Measurements from ENCODE around the gene ZNF624.
"Not testable (repeated sequence)": the region's sequence is repeated elsewhere in the genome, so short reads cannot be mapped to it uniquely, and the experiment has no call there.

ZNF624 gene

GRCh38 chr17:16666553-16666906, 12.9 kb upstream of the ZNF624 start:
- WGBS, 2 experiments: 72 to 79% methylated on average over 24 of the region's 24 CpGs
- H3K36me3 ChIP-seq (ENCODE audit: control insufficient read depth, insufficient read depth, low read length); H3K27me3 ChIP-seq (ENCODE audit: control insufficient read depth, insufficient read depth, low read length, poor library complexity, severe bottlenecking); H3K4me1 ChIP-seq (ENCODE audit: control insufficient read depth, insufficient read depth, low read length); H3K27ac ChIP-seq (ENCODE audit: insufficient read depth, low read depth, low read length, poor library complexity, severe bottlenecking); H3K9me3 ChIP-seq (ENCODE audit: control insufficient read depth, low read length): not testable (repeated sequence)
- peak overlapping the region; percentile 35 for H3K4me3 ChIP-seq (ENCODE audit: insufficient read depth, low read depth, low read length)

GRCh38 chr17:16662936-16663335, 9.3 kb upstream of the ZNF624 start:
- H3K36me3 ChIP-seq (ENCODE audit: control insufficient read depth, insufficient read depth, low read length): no peaks in the 10 kb centered on the region
- WGBS, 2 experiments: 85 to 100% methylated on average over 1 of the region's 1 CpG
- H3K4me3 ChIP-seq (ENCODE audit: insufficient read depth, low read depth, low read length): no peak overlapping the region
- no peaks in the 10 kb centered on the region for H3K9me3 ChIP-seq (ENCODE audit: control insufficient read depth, low read length)
- peaks cover 9% of the 10 kb centered on the region for H3K27me3 ChIP-seq (ENCODE audit: control insufficient read depth, insufficient read depth, low read length, poor library complexity, severe bottlenecking)
- no peaks in the 10 kb centered on the region for H3K4me1 ChIP-seq (ENCODE audit: control insufficient read depth, insufficient read depth, low read length)
- no peak overlapping the region for H3K27ac ChIP-seq (ENCODE audit: insufficient read depth, low read depth, low read length, poor library complexity, severe bottlenecking)

GRCh38 chr17:16661217-16661616, 7.6 kb upstream of the ZNF624 start:
- H3K4me1 ChIP-seq (ENCODE audit: control insufficient read depth, insufficient read depth, low read length): no peaks in the 10 kb centered on the region
- no peak overlapping the region for H3K4me3 ChIP-seq (ENCODE audit: insufficient read depth, low read depth, low read length)
- H3K36me3 ChIP-seq (ENCODE audit: control insufficient read depth, insufficient read depth, low read length): no peaks in the 10 kb centered on the region
- H3K9me3 ChIP-seq (ENCODE audit: control insufficient read depth, low read length): no peaks in the 10 kb centered on the region
- no peaks in the 10 kb centered on the region for H3K27me3 ChIP-seq (ENCODE audit: control insufficient read depth, insufficient read depth, low read length, poor library complexity, severe bottlenecking)
- no peak overlapping the region for H3K27ac ChIP-seq (ENCODE audit: insufficient read depth, low read depth, low read length, poor library complexity, severe bottlenecking)

GRCh38 chr17:16652847-16653366, 743 bp downstream of the ZNF624 start:
- WGBS, 2 experiments: 33 to 44% methylated on average over 8 of the region's 8 CpGs
- Histone ChIP-seq H3K27ac (ENCODE audit: insufficient read depth, low read depth, low read length, poor library complexity, severe bottlenecking) (peak overlapping the region; percentile 73), H3K9me3 (ENCODE audit: control insufficient read depth, low read length) (no peaks in the 10 kb centered on the region), H3K36me3 (ENCODE audit: control insufficient read depth, insufficient read depth, low read length) (no peaks in the 10 kb centered on the region), H3K27me3 (ENCODE audit: control insufficient read depth, insufficient read depth, low read length, poor library complexity, severe bottlenecking) (no peaks in the 10 kb centered on the region), H3K4me1 (ENCODE audit: control insufficient read depth, insufficient read depth, low read length) (peaks cover 4% of the 10 kb centered on the region), H3K4me3 (ENCODE audit: insufficient read depth, low read depth, low read length) (peak overlapping the region; percentile 45)

- H3K4me1 ChIP-seq (ENCODE audit: control insufficient read depth, insufficient read depth, low read length): peaks cover 4% of the 10 kb centered on the region
- H3K4me3 ChIP-seq (ENCODE audit: insufficient read depth, low read depth, low read length): no peak overlapping the region
- no peaks in the 10 kb centered on the region for H3K9me3 ChIP-seq (ENCODE audit: control insufficient read depth, low read length)
- H3K27ac ChIP-seq (ENCODE audit: insufficient read depth, low read depth, low read length, poor library complexity, severe bottlenecking): no peak overlapping the region
- H3K27me3 ChIP-seq (ENCODE audit: control insufficient read depth, insufficient read depth, low read length, poor library complexity, severe bottlenecking): no peaks in the 10 kb centered on the region
- WGBS, 2 experiments: 94 to 96% methylated on average over 3 of the region's 4 CpGs
- H3K36me3 ChIP-seq (ENCODE audit: control insufficient read depth, insufficient read depth, low read length): no peaks in the 10 kb centered on the region
Measured at GRCh38 chr17:16652252-16652651, 1.4 kb downstream of the ZNF624 start.

- no peaks in the 10 kb centered on the region for H3K36me3 ChIP-seq (ENCODE audit: control insufficient read depth, insufficient read depth, low read length)
- peaks cover 4% of the 10 kb centered on the region for H3K4me1 ChIP-seq (ENCODE audit: control insufficient read depth, insufficient read depth, low read length)
- WGBS, 2 experiments: 86 to 91% methylated on average over 3 of the region's 3 CpGs
- H3K27me3 ChIP-seq (ENCODE audit: control insufficient read depth, insufficient read depth, low read length, poor library complexity, severe bottlenecking): no peaks in the 10 kb centered on the region
- no peak overlapping the region for H3K27ac ChIP-seq (ENCODE audit: insufficient read depth, low read depth, low read length, poor library complexity, severe bottlenecking)
- no peaks in the 10 kb centered on the region for H3K9me3 ChIP-seq (ENCODE audit: control insufficient read depth, low read length)
- no peak overlapping the region for H3K4me3 ChIP-seq (ENCODE audit: insufficient read depth, low read depth, low read length)
Measured at GRCh38 chr17:16649585-16649984, 4.1 kb downstream of the ZNF624 start.

GRCh38 chr17:16639438-16639837, 14.2 kb downstream of the ZNF624 start:
- H3K27ac ChIP-seq (ENCODE audit: insufficient read depth, low read depth, low read length, poor library complexity, severe bottlenecking): no peak overlapping the region
- H3K36me3 ChIP-seq (ENCODE audit: control insufficient read depth, insufficient read depth, low read length): no peaks in the 10 kb centered on the region
- H3K4me1 ChIP-seq (ENCODE audit: control insufficient read depth, insufficient read depth, low read length): no peaks in the 10 kb centered on the region
- 100% methylated on average over 1 of the region's 1 CpG for WGBS, 2 experiments
- H3K9me3 ChIP-seq (ENCODE audit: control insufficient read depth, low read length): no peaks in the 10 kb centered on the region
- no peak overlapping the region for H3K4me3 ChIP-seq (ENCODE audit: insufficient read depth, low read depth, low read length)
- H3K27me3 ChIP-seq (ENCODE audit: control insufficient read depth, insufficient read depth, low read length, poor library complexity, severe bottlenecking): no peaks in the 10 kb centered on the region

GRCh38 chr17:16623282-16623681, 30.4 kb downstream of the ZNF624 start:
- H3K4me3 ChIP-seq (ENCODE audit: insufficient read depth, low read depth, low read length): no peak overlapping the region
- WGBS, 2 experiments: 97 to 100% methylated on average over 1 to 6 of the region's 6 CpGs

GRCh38 chr17:16622540-16623277, 30.9 kb downstream of the ZNF624 start:
- Histone ChIP-seq H3K9me3 (ENCODE audit: control insufficient read depth, low read length) (peaks cover 11% of the 10 kb centered on the region), H3K27me3 (ENCODE audit: control insufficient read depth, insufficient read depth, low read length, poor library complexity, severe bottlenecking) (no peaks in the 10 kb centered on the region), H3K4me3 (ENCODE audit: insufficient read depth, low read depth, low read length) (no peak overlapping the region), H3K36me3 (ENCODE audit: control insufficient read depth, insufficient read depth, low read length) (peaks cover 20% of the 10 kb centered on the region), H3K4me1 (ENCODE audit: control insufficient read depth, insufficient read depth, low read length) (no peaks in the 10 kb centered on the region), H3K27ac (ENCODE audit: insufficient read depth, low read depth, low read length, poor library complexity, severe bottlenecking) (no peak overlapping the region)
- WGBS, 2 experiments: 90 to 100% methylated on average over 1 to 3 of the region's 5 CpGs

More at GRCh38 chr17:16623282-16623681, 30.4 kb downstream of the ZNF624 start:
- H3K9me3 ChIP-seq (ENCODE audit: control insufficient read depth, low read length): peaks cover 11% of the 10 kb centered on the region
- H3K27ac ChIP-seq (ENCODE audit: insufficient read depth, low read depth, low read length, poor library complexity, severe bottlenecking): no peak overlapping the region
- H3K4me1 ChIP-seq (ENCODE audit: control insufficient read depth, insufficient read depth, low read length): no peaks in the 10 kb centered on the region
- H3K27me3 ChIP-seq (ENCODE audit: control insufficient read depth, insufficient read depth, low read length, poor library complexity, severe bottlenecking): no peaks in the 10 kb centered on the region
- peaks cover 20% of the 10 kb centered on the region for H3K36me3 ChIP-seq (ENCODE audit: control insufficient read depth, insufficient read depth, low read length)

GRCh38 chr17:16617481-16618060, 36.1 kb downstream of the ZNF624 start:
- H3K9me3 ChIP-seq (ENCODE audit: control insufficient read depth, low read length): peaks cover 4% of the 10 kb centered on the region
- H3K36me3 ChIP-seq (ENCODE audit: control insufficient read depth, insufficient read depth, low read length): peaks cover 2% of the 10 kb centered on the region
- no peak overlapping the region for H3K4me3 ChIP-seq (ENCODE audit: insufficient read depth, low read depth, low read length)
- no peak overlapping the region for H3K27ac ChIP-seq (ENCODE audit: insufficient read depth, low read depth, low read length, poor library complexity, severe bottlenecking)
- WGBS, 2 experiments: 96% methylated on average over 53 of the region's 53 CpGs
- H3K4me1 ChIP-seq (ENCODE audit: control insufficient read depth, insufficient read depth, low read length): no peaks in the 10 kb centered on the region
- no peaks in the 10 kb centered on the region for H3K27me3 ChIP-seq (ENCODE audit: control insufficient read depth, insufficient read depth, low read length, poor library complexity, severe bottlenecking)

All from ectodermal cell (in vitro differentiated cells).